Measurements from ENCODE around the gene VPS9D1.
"Not testable (repeated sequence)": the region's sequence is repeated elsewhere in the genome, so short reads cannot be mapped to it uniquely, and the experiment has no call there.

VPS9D1 gene

DNA sequence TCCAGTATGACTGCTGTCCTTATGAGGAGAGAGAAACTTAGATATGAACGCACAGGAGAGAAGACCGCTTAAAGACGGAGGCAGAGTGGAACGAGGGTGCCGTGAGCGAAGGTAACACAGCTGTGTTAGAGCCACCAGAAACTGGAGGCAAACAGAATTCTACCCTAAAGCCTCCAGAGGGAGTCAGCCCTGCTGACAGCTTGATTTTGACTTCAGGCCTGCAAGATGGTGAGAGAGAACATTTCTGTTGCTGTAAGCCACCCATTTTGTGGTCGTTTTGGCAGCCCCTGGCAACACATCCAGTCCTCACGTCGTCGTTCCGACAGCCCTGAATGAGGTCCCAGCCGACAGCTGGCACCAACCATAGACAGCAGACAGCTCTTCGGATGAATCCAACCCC lies 16.4 kb downstream of the VPS9D1 start:
- TF ChIP-seq TAF1 (IDR thresholded peaks at IDR 0.05; ENCODE audit: low read depth, low read length): no peak
- TF ChIP-seq POLR2AphosphoS5 (IDR thresholded peaks at IDR 0.05; ENCODE audit: low read depth, low read length): no peak
- no peak for TF ChIP-seq SPI1 (IDR thresholded peaks at IDR 0.05; ENCODE audit: low read depth, low read length)
- TF ChIP-seq POLR2A (IDR thresholded peaks at IDR 0.05; ENCODE audit: low read depth, low read length): no peak
- no peak for TF ChIP-seq POU2F2 (IDR thresholded peaks at IDR 0.05; ENCODE audit: low read depth, low read length)
- TF ChIP-seq PAX5 (IDR thresholded peaks at IDR 0.05; ENCODE audit: insufficient read depth, low read length, severe bottlenecking): no peak
- DNase-seq (ENCODE audit: insufficient read length, low spot score): no peak
- FAIRE-seq: no peak

DNA sequence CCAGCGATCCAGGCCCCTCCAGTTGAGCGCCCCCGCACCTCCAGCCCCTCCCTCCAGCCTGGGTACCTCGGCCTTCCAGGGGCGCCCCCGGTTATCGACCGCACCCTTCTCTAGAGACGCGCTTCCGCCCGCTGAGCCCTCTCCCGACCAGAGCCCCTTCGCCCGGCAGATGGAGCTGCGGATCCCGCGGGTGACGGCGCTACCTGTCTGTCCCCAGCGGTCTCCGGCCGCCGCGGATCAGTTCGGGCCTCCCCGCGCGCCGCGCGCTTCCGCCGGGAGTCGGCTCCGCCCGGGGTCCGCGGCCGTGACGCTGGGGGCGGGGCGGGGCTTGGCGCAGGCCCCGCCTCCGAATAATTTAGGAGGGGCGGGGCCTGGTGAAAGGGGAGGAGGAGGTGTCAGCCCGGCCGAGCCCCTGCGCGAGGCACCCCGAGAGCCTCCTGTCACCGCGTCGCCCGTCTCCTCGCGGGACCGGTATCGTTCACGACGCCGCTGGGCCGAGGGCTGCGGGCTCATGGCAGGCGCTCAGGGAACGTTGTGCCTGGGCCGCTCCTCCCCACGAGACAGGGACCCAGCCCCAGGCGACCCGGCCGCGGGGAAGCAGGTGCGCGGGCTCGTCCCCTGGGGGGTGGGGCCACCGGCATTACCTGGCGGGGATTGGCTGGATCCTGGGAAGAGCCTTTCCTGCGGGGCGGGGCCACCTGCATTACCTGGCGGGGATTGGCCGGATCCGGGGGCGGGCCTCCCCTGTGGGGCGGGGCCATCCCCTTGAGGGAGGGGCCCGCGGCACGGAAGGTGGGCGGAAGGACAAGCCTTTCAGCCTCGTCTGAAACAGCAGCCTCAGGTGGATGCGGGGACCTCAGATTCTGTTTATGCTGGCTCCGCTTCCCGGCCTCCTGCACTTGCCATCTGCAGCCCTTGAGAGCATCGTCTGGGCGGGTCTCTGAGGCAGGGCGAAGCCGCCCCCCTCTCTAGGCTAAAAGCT lies 19.0 kb downstream of the VPS9D1 start, which contains the start of gene SPATA2L:
Gene SPATA2L (minus strand): TSS at position 281 of the 982 bp plus-strand sequence. CDS start 473 bp downstream, outside the sequence.
- TF ChIP-seq POLR2A (IDR thresholded peaks at IDR 0.05; ENCODE audit: low read depth, low read length) (no peak), SPI1 (IDR thresholded peaks at IDR 0.05; ENCODE audit: low read depth, low read length) (no peak), TAF1 (IDR thresholded peaks at IDR 0.05; ENCODE audit: low read depth, low read length) (no peak), PAX5 (IDR thresholded peaks at IDR 0.05; ENCODE audit: insufficient read depth, low read length, severe bottlenecking) (no peak), POLR2AphosphoS5 (IDR thresholded peaks at IDR 0.05; ENCODE audit: low read depth, low read length) (no peak), POU2F2 (IDR thresholded peaks at IDR 0.05; ENCODE audit: low read depth, low read length) (no peak)
- FAIRE-seq (peak; percentile 96), DNase-seq (ENCODE audit: insufficient read length, low spot score) (peak; percentile 98)

DNA sequence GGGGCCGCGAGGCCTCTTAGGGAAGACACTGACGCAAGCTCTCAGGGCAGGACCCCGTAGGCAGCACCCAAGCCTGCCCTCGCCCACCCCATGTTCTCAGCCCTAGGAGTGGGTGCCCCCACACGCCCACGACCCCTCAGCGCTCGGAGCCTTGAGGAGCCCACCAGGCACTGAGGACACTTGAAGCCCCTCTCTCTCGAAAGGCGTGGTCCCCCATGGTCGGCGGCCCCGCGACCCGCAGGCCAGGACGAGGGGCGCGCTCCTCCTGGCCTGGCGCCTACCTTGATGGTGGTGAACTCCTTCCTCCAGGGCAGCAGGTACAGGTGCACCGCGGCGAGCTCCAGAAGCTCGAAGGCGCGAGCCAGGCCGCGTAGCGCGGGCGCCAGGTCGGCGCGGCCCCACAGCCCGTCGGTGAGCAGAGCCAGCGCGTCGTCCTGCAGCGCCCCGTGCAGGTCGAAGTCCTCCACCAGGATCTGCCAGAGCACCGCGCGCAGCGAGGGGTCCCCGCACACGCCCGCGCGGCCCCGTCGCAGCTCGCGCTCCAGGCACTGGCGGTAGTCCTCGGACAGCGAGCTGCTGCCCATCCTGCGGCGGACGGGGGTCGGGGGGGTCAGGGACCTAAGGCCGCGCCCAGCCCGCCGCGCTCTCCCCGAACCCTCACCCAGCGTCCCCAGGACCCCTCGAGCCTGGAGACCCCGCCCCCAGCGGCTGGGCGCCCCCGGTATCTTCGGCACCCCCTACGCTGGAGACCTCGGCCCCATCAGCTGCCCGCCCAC lies 19.9 kb downstream of the VPS9D1 start:
- FAIRE-seq (peak; percentile 43), DNase-seq (ENCODE audit: insufficient read length, low spot score) (no peak)
- TF ChIP-seq SPI1 (IDR thresholded peaks at IDR 0.05; ENCODE audit: low read depth, low read length) (no peak), PAX5 (IDR thresholded peaks at IDR 0.05; ENCODE audit: insufficient read depth, low read length, severe bottlenecking) (no peak), POLR2AphosphoS5 (IDR thresholded peaks at IDR 0.05; ENCODE audit: low read depth, low read length) (no peak), POLR2A (IDR thresholded peaks at IDR 0.05; ENCODE audit: low read depth, low read length) (no peak), TAF1 (IDR thresholded peaks at IDR 0.05; ENCODE audit: low read depth, low read length) (no peak)

DNA sequence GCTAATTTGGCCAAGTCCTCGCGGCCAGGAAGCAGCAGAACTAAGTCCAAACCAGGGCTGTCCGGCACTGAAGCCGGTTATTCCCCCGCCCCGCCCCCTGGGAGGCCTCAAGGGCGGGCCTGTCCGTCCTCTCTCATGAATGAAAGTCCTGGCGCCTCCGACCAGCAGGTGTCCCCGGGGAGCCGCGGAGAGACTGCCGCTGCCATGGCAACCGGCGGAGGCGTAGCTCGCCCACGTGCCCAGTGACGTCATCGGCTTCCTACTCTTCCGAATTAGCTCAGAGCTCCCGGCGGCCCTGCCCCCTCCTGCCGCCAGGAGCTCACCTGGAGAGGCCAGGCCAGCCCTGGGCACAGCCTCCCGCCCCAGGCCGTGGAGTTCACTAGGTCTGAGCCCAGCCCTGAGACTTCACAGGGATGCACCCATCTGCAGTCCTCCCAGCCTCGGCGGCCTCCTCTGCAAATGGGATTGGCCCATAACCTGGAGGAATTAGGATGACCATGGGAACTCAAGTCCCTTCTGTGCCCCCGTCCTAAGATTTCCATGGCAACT lies 20.5 kb downstream of the VPS9D1 start:
- peak; percentile 68; the same call in 1 of the 2 replicates for TF ChIP-seq POU2F2 (IDR thresholded peaks at IDR 0.05; ENCODE audit: low read depth, low read length)
- TF ChIP-seq TAF1 (IDR thresholded peaks at IDR 0.05; ENCODE audit: low read depth, low read length): no peak
- DNase-seq (ENCODE audit: insufficient read length, low spot score) (peak; percentile 98), FAIRE-seq (peak; percentile 99)

DNA sequence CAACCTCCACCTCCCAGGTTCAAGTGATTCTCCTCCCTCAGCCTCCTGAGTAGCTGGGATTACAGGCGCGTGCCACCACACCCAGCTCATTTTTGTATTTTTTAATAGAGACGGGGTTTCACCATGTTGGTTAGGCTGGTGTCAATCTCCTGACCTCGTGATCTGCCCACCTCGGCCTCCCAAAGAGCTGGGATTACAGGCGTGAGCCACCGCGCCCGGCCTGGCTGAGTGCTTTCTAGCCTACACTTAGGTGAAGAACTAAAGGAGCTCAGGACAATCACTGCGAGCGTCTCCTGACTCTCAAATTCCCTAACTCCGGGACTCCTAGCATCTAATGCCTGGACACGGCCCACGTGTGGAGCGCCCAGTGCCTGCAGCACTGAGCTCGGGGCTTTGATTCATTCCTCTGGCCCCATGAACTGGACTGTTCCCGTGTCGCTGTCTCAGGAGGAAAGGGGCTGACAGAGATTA lies 21.0 kb downstream of the VPS9D1 start:
- DNase-seq (ENCODE audit: insufficient read length, low spot score); FAIRE-seq: not testable (repeated sequence)

DNA sequence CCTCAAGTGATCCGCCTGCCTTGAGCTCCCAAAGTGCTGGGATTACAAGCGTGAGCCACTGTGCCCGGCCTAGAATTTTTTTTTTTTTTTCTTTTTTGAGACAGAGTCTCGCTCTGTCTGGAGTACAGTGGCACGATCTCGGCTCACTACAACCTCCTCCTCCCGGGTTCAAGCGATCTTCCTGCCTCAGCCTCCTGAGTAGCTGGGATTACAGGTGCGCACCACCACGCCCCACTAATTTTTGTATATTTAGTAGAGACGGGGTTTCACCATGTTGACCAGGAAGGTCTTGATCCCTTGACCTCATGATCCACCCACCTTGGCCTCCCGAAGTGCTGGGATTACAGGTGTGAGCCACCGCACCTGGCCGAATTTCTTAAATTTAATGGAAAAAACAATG lies 22.0 kb downstream of the VPS9D1 start:
- not testable (repeated sequence) for DNase-seq (ENCODE audit: insufficient read length, low spot score); FAIRE-seq

DNA sequence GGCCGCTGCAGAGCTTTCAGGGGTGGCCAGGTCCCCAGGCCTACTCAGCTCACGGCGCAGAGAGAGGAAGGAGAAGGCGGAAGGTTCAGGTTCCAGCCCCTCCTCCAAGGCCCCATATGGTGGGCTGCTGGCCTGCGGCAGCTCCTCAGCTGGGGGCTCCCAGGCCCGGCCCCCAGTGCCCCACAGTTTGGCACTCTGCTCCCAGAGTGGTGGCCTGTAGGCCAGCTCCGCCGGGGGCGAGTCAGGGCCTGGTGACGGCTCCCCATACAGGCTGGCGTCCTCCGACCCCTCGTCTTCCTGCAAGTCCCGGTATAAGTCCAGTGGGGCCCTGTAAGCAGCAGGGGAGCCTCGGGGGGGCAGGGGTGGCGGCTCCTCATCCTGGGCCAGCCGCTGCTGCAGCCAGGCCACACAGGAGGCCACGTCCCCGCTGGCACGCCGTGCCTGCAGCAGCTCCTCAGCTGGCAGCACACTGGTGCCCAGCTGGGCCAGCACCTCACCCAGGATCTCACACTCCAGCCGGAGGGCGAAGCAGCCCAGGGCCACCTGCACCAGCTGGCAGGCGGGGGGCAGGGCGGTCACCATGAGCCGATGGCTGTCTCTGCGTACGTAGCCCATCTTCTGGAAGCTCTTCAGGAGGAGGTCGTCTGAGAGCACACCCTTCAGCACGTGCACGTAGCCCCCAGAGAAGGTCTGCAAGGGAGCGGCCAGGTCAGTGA lies 22.9 kb downstream of the VPS9D1 start:
- TF ChIP-seq PAX5 (IDR thresholded peaks at IDR 0.05; ENCODE audit: insufficient read depth, low read length, severe bottlenecking) (no peak), POLR2A (IDR thresholded peaks at IDR 0.05; ENCODE audit: low read depth, low read length) (no peak), SPI1 (IDR thresholded peaks at IDR 0.05; ENCODE audit: low read depth, low read length) (no peak), POLR2AphosphoS5 (IDR thresholded peaks at IDR 0.05; ENCODE audit: low read depth, low read length) (no peak), POU2F2 (IDR thresholded peaks at IDR 0.05; ENCODE audit: low read depth, low read length) (no peak), TAF1 (IDR thresholded peaks at IDR 0.05; ENCODE audit: low read depth, low read length) (no peak)
- DNase-seq (ENCODE audit: insufficient read length, low spot score): no peak
- no peak for FAIRE-seq

DNA sequence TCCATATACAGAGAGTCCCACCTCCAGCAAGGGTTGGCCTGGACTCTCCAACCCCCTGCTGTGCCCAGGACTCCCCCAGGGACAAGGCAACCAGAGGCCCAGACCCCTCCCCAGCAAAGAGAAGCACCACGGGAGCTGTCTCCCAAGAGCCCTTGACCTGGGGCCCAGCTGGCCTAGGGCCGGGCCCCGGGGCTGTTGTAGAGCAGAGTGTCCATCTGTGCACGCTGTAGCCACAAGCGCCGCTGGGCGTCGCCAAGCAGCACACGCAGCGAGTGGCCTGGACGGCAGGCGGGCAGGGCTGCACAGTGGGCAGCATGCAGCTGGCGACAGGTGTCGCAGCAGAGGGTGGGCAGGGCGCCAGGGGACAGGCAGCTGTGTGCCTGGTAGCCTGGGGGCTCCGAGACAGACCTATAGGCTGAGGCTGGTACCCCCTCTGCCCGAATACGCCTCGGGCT lies 23.5 kb downstream of the VPS9D1 start:
- DNase-seq (ENCODE audit: insufficient read length, low spot score) (no peak), FAIRE-seq (no peak)
- TF ChIP-seq SPI1 (IDR thresholded peaks at IDR 0.05; ENCODE audit: low read depth, low read length) (no peak), POLR2AphosphoS5 (IDR thresholded peaks at IDR 0.05; ENCODE audit: low read depth, low read length) (no peak), PAX5 (IDR thresholded peaks at IDR 0.05; ENCODE audit: insufficient read depth, low read length, severe bottlenecking) (no peak), POU2F2 (IDR thresholded peaks at IDR 0.05; ENCODE audit: low read depth, low read length) (no peak)

DNA sequence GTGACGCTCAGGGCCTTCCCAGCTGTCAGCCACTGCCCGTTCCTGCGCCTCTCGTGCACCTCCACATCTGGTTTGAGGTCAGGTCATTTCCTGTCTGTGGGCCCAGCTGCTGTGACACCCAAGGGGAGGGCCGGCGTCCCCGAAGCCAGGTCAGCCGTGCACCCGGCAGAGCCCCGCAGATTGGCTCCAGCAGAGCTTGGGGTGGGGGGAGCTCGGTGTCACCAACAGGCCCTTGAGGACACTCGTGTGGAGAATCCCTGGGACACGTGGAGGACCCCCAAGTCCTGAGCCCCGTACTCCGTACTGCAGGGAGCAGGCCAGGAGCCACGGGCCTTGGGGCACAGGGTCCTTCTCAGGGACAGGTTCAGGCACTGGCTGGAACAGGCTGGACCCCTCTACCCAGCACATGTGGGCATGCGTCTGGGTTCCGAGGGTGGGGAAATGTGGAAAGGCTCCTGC lies 24.0 kb downstream of the VPS9D1 start:
- no peak for FAIRE-seq
- TF ChIP-seq POLR2A (IDR thresholded peaks at IDR 0.05; ENCODE audit: low read depth, low read length) (no peak), PAX5 (IDR thresholded peaks at IDR 0.05; ENCODE audit: insufficient read depth, low read length, severe bottlenecking) (no peak), POU2F2 (IDR thresholded peaks at IDR 0.05; ENCODE audit: low read depth, low read length) (no peak), POLR2AphosphoS5 (IDR thresholded peaks at IDR 0.05; ENCODE audit: low read depth, low read length) (no peak), TAF1 (IDR thresholded peaks at IDR 0.05; ENCODE audit: low read depth, low read length) (no peak), SPI1 (IDR thresholded peaks at IDR 0.05; ENCODE audit: low read depth, low read length) (no peak)
- no peak for DNase-seq (ENCODE audit: insufficient read length, low spot score)

Measured in GM12891 (cell line).